Uterus (tissue), 4 donors: ENCODE measurements around the gene GOLGA7B. TPM values are rescaled to one million over a fixed set of nuclear protein-coding genes. Genes with fewer than 3 reads are reported as not detected.

Experiments
- DNase-seq, 2 donors: peaks; one replicate each; pipeline ENCODE4 v3.0.0-alpha.2; 2019 to 2020
- H3K27ac ChIP-seq, 2 donors: fragments of 200-600 bp; sonication (generic); 1 replicate in 1 of 2; 2 replicates in 1 of 2; pipeline ENCODE4 v1.5.1; 2016 to 2018
- H3K27me3 ChIP-seq, 2 donors: fragments of 200-600 bp; sonication (generic); one replicate each; pipeline ENCODE4 v1.5.1; 2018 to 2019; ENCODE audit warnings: control low read depth in 1 of 2
- H3K36me3 ChIP-seq, 2 donors: fragments of 200-600 bp; sonication (generic); one replicate each; pipeline ENCODE4 v1.5.1; 2019; ENCODE audit warnings: control low read depth in 1 of 2
- H3K4me1 ChIP-seq, 2 donors: fragments of 200-600 bp; sonication (generic); one replicate each; pipeline ENCODE4 v1.5.1; 2018 to 2019; ENCODE audit warnings: control low read depth in 1 of 2
- H3K4me3 ChIP-seq, 2 donors: fragments of 200-600 bp; sonication (generic); 1 replicate in 1 of 2; 2 replicates in 1 of 2; pipeline ENCODE4 v1.5.1; 2018 to 2019; ENCODE audit warnings: mild to moderate bottlenecking in 1 of 2
- H3K9me3 ChIP-seq, 2 donors: fragments of 200-600 bp; sonication (generic); one replicate each; pipeline ENCODE4 v1.5.1; 2019; ENCODE audit warnings: control low read depth in 1 of 2
- CTCF ChIP-seq, 4 experiments: fragments of 200-600 bp in 2 of 4; fragments of 450-650 bp in 2 of 4; sonication (generic) in 2 of 4; IDR thresholded peaks; one replicate each; pipeline ENCODE4 v1.5.1; 2016 to 2019; ENCODE audit warnings: antibody characterized with exemption in 4 of 4, mild to moderate bottlenecking in 2 of 4, moderate library complexity in 1 of 4
- POLR2A ChIP-seq, 2 donors: fragments of 450-650 bp; IDR thresholded peaks; one replicate each; pipeline ENCODE4 v1.6.1; 2016; ENCODE audit warnings: antibody characterized with exemption in 2 of 2, mild to moderate bottlenecking in 1 of 2, moderate library complexity in 1 of 2
- intact Hi-C: fragments of 100-400 bp; cut with DNase I; formaldehyde crosslinking; loops from one replicate; pipeline ENCODE4 v1.15.1; 2023; ENCODE audit warnings: low total_unique reads
- total RNA-seq, 4 donors: library from RNA; depleted of rRNA in 3 of 4; stranded (reverse); fragments of >200 nt in 3 of 4; gene quantifications; one replicate each; pipeline versions ENCODE4 v1.1.0 to v1.2.4, GENCODE V29; 2014 to 2023
- donor health status: DM: yes; HTN: yes; CAD: no.

Gene GOLGA7B
- total RNA-seq, 4 donors from 2014 or later = 0.09 to 3.1 TPM; not detected in 2

- no peak for TF ChIP-seq CTCF (IDR thresholded peaks at IDR 0.05)
- no peak for TF ChIP-seq POLR2A (IDR thresholded peaks at IDR 0.05)
- intact Hi-C loops = no loop called here
- H3K4me1 ChIP-seq = no peaks in the 10 kb centered on the region
- DNase-seq = no peak
- no peak overlapping the region for H3K27ac ChIP-seq
- H3K27me3 ChIP-seq = no peaks in the 10 kb centered on the region
- no peak overlapping the region for H3K4me3 ChIP-seq
- no peaks in the 10 kb centered on the region for H3K9me3 ChIP-seq
- H3K36me3 ChIP-seq = no peaks in the 10 kb centered on the region
These were observed 8.4 kb downstream of the GOLGA7B start for GRCh38 chr10:97858001-97858439.

- no peaks in the 10 kb centered on the region for H3K27me3 ChIP-seq
- intact Hi-C loops = no loop called here
These were observed 11.6 kb downstream of the GOLGA7B start for GRCh38 chr10:97861097-97861750.

GRCh38 chr10:97861924-97862323 lies 12.3 kb downstream of the GOLGA7B start:
- no peak overlapping the region for H3K4me3 ChIP-seq
- no peak overlapping the region for H3K27ac ChIP-seq
- H3K36me3 ChIP-seq = no peaks in the 10 kb centered on the region
- no peaks in the 10 kb centered on the region for H3K4me1 ChIP-seq
- no peak for DNase-seq
- TF ChIP-seq CTCF (IDR thresholded peaks at IDR 0.05) = no peak
- no peaks in the 10 kb centered on the region for H3K27me3 ChIP-seq
- intact Hi-C loops = no loop called here
- H3K9me3 ChIP-seq = no peaks in the 10 kb centered on the region

More at GRCh38 chr10:97861097-97861750, 11.6 kb downstream of the GOLGA7B start:
- Histone ChIP-seq H3K4me3 (no peak overlapping the region), H3K9me3 (no peaks in the 10 kb centered on the region), H3K4me1 (no peaks in the 10 kb centered on the region), H3K27ac (no peak overlapping the region), H3K36me3 (no peaks in the 10 kb centered on the region)
- no peak for DNase-seq
- TF ChIP-seq CTCF (IDR thresholded peaks at IDR 0.05) (no peak), POLR2A (IDR thresholded peaks at IDR 0.05) (no peak)

- Histone ChIP-seq H3K27me3 (no peaks in the 10 kb centered on the region), H3K27ac (no peak overlapping the region), H3K36me3 (no peaks in the 10 kb centered on the region), H3K4me3 (no peak overlapping the region), H3K4me1 (no peaks in the 10 kb centered on the region), H3K9me3 (no peaks in the 10 kb centered on the region)
- DNase-seq = no peak
- intact Hi-C loops = no loop called here
- TF ChIP-seq CTCF (IDR thresholded peaks at IDR 0.05) = no peak
- no peak for TF ChIP-seq POLR2A (IDR thresholded peaks at IDR 0.05)
These were observed 14.2 kb downstream of the GOLGA7B start for GRCh38 chr10:97863808-97864207.

- DNase-seq = no peak
- no peaks in the 10 kb centered on the region for H3K9me3 ChIP-seq
- no peak overlapping the region for H3K27ac ChIP-seq
- H3K36me3 ChIP-seq = no peaks in the 10 kb centered on the region
- no peaks in the 10 kb centered on the region for H3K27me3 ChIP-seq
- H3K4me1 ChIP-seq = no peaks in the 10 kb centered on the region
- intact Hi-C loops = no loop called here
- H3K4me3 ChIP-seq = no peak overlapping the region
- TF ChIP-seq CTCF (IDR thresholded peaks at IDR 0.05) (no peak), POLR2A (IDR thresholded peaks at IDR 0.05) (no peak)
These were observed 15.8 kb downstream of the GOLGA7B start for GRCh38 chr10:97865488-97865887.
